WI38 (cell line): ENCODE results near the gene GNAI1.

Experiments used
- H3K4me3 ChIP-seq: 2 replicates; pipeline ENCODE4 v1.5.1; 2011; ENCODE audit warnings: low read depth, mild to moderate bottlenecking, control low read depth, low read length
- TF ChIP-seq, protein P1 (sequence below): IDR thresholded peaks from 2 replicates; pipeline ENCODE4 v1.5.1; 2012; ENCODE audit warnings: low read depth, mild to moderate bottlenecking, control low read depth, low read length

The GNAI1 gene

GRCh38 chr7:80114159-80114558 lies 20.5 kb upstream of the GNAI1 start:
- no peak overlapping the region for H3K4me3 ChIP-seq
- TF ChIP-seq, protein P1, sequence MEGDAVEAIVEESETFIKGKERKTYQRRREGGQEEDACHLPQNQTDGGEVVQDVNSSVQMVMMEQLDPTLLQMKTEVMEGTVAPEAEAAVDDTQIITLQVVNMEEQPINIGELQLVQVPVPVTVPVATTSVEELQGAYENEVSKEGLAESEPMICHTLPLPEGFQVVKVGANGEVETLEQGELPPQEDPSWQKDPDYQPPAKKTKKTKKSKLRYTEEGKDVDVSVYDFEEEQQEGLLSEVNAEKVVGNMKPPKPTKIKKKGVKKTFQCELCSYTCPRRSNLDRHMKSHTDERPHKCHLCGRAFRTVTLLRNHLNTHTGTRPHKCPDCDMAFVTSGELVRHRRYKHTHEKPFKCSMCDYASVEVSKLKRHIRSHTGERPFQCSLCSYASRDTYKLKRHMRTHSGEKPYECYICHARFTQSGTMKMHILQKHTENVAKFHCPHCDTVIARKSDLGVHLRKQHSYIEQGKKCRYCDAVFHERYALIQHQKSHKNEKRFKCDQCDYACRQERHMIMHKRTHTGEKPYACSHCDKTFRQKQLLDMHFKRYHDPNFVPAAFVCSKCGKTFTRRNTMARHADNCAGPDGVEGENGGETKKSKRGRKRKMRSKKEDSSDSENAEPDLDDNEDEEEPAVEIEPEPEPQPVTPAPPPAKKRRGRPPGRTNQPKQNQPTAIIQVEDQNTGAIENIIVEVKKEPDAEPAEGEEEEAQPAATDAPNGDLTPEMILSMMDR, result no peak

DNA sequence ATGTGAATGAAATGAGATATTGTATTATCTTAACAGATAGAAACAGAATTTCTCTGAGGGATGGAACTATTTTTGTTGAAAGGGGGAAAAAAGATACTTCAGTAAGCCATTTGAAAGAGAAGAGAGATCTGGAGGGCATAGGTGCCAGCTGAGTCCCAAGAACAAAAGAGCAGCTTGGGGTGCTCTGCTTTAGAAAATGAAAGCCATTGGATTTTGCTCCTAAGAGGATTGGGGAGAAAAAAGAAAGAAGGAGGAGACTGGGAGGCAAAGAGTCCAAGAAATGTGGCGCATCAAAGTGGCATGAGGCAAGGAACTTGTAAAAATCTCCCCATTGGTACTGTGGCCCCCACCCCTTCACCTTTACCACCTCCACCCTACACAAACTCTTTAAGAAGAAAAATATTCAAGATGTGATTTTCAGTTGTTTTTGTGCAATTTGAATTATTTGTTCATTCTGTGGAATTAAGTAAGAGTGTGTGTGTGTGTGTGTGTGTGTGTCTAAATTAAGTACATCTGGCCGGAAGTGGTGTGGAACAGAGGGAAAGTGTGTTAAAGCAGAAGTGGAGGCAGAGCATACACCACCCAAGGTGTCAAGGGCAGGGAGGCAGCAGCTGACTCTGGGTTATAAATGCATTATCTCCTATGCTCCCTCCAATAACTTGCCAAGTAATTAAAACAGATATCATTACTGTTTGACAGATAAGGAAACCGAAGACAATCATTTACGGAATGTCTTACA lies 9.9 kb upstream of the GNAI1 start:
- TF ChIP-seq, protein P1, result no peak
- no peak overlapping the region for H3K4me3 ChIP-seq

- TF ChIP-seq, protein P1, result no peak
- H3K4me3 ChIP-seq, result no peak overlapping the region
These were observed 7.0 kb upstream of the GNAI1 start for GRCh38 chr7:80127412-80128160.

DNA sequence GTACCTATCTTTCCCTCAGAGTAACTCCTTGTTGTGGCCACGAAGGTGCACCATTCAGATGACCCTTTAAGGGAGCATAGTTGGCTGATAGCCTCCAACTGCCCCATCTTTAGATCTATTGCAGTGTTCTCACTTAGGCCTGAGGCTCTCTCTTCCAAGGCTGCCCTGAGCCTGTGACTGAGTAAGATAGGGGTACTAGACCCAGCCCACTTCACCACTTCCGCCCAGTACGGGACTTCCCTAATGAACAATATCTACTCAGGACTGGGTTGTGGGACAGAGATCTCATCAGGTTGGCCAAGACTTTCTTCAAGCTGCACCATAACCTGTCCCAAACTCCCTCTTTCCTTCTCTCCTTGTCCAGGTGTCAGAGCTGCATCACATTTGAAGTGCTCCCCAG lies 5.7 kb upstream of the GNAI1 start:
- TF ChIP-seq, protein P1, result no peak
- no peak overlapping the region for H3K4me3 ChIP-seq

GRCh38 chr7:80129785-80130184 lies 4.8 kb upstream of the GNAI1 start:
- no peak overlapping the region for H3K4me3 ChIP-seq
- TF ChIP-seq, protein P1, result no peak

DNA sequence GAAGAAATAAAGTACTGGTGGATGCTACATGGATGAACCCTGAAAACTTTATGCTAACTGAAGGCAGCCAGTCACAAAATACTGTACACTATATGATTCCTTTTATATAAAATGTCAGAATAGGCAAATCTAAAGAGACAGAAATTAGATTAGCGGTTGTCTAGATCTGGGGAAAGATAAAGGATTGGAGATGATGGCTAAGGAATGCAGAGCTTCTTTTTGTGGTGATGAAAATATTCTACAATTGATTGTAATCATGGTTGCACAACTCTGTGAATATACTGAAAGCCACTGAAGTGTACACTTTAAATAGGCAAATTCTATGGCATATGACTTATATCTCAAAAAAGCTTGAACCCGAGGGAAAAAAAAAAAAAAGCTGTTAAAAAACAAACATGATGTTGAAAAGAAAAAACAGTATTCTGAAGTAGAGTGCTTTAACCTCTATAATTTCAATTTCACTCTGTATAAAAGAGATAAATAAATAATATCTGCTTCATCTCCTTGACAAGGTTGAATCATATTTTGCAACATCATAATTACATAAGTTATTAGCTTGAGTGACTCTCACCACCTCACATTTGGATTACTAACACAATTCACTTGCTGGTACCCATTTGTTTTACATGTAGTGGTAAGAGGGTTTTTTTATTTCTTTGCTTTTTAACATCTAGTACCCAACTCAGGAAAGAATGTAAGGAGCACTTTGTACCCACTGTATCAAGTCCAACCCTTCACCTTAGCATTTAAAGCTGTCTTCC lies 2.8 kb upstream of the GNAI1 start:
- TF ChIP-seq, protein P1, result no peak
- no peak overlapping the region for H3K4me3 ChIP-seq

DNA sequence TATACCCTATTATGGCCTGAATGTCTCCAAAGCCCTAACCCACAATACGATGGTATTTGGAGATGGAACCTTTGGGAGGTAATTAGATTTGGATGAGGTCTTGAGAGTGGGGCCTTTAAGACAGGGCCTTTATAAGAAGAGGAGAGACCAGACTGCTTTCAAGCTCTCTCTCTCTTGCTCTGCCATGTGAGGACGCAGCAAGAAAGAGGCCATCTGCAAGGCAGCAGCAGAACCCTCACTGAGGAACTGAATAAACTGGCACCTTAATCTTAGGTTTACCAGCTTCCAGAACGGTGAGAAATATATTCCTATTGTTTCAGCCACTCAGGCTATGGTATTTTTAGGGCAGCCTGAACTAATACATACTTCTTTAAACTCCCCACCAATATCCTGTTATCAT lies 2.0 kb upstream of the GNAI1 start:
- no peak overlapping the region for H3K4me3 ChIP-seq
- TF ChIP-seq, protein P1, result no peak
